Measurements from ENCODE around the gene PTTG1IP. TPM values are rescaled to one million over a fixed set of nuclear protein-coding genes. Genes with fewer than 3 reads are reported as not detected.
"Not testable (repeated sequence)": the region's sequence is repeated elsewhere in the genome, so short reads cannot be mapped to it uniquely, and the experiment has no call there.

The PTTG1IP gene
- total RNA-seq, 2 experiments from 2014 or later: 42.3 to 45.3 TPM

DNA sequence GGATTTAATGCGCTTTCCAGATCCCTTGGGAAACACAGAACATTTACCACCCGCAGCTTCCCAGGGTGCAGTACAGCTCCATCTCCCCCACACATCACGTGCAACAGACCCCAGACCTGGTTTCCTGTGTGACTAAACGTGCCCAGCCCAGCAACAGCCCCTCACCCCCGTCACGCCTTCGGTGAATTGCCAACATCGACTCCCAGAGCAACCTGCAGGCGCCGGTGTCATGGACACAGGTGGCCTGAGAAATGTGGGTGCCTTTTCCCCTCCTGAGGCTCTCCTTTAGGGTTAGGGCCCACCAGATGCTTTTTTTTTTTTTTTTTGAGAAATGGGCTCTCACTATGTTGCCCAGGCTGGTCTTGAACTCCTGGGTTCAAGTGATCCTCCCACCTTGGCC, 31.4 kb downstream of the PTTG1IP start:
- ChIA-PET CTCF (no interaction called here), POLR2A (no interaction called here)

DNA sequence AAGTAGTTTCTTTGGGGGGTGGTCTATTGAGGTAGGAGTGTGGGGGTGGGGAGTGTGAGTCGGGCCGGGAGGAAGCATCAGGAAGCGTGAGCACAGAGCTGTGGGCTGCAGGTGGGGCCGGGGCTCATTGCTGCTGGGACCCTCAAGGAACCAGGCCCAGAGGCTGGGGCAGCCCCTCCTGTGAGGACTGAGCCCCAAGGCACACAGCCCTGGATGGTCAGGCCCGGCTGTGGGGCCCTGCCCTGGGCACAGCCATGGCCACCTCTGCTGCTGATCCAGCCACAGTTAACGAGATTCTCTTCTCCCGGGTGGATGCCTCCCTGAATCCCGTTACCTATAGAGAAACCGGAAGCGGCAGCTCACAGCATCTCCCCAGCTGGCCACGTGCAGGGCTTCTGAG, 32.7 kb downstream of the PTTG1IP start:
- CTCF ChIA-PET: no interaction called here
- POLR2A ChIA-PET: no interaction called here

DNA sequence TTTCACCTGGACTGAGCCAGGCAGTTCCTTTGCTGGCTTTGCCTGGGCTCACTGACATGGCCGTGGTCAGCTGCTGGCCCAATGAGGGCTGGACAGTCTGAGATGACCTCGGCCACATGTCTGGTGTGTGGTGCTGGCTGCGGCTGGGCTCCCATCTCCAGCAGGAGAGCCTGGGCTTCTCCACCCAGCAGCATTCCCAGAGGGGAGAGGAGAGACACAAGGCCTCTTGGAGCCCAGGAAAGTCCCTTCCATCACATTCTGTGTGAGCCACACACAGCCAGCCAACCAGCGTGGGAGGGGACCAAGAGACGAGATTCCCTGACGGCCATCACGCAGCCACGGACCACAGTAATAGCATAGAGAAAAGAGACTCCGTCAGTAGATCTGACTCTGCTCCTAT, 34.5 kb downstream of the PTTG1IP start:
- CTCF ChIA-PET: no interaction called here
- POLR2A ChIA-PET: no interaction called here

DNA sequence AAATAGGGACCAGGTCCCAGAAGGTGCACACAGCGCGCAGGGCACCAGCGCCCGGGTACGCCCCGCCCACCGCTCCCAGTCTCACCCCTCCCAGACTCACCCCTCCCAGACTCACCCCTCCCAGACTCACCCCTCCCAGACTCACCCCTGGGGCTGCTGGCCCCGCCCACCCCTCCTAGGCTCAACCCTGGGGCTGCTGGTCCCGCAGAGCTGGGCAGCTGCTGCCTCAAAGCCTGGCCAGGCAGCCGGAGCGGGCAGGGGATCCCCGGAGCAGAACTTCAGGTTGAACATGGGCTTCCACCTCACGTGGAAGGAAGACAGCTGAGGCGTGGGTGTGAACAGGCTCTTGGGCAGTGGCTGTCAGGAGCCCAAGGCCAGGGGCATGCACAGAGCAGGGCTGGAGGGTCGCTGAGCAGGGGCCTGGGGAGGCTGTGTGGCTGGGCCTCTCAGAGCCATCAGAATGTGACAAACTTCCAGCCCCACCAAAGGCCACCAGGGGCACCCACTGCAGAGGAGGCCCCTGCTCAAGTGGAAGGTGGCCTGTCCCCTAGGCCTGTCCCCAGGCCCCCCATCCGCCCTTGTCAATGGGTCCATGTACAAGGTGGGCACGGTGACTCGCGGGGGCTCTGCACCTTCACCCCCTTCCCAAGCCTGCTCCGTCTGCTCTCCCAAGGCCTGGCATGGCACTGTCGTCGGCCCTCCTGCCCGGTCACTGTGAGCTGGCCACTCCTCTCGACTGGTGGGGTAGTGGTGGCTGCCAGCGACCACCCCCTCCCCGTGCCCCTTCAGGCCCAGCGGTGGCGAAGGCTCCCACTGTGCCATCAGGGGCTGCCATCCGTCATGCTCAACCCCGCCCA, 35.2 kb downstream of the PTTG1IP start:
- ChIA-PET CTCF (no interaction called here), POLR2A (interaction anchor here (0.7 kb wide), 1 partner anchor 705 kb away, joined by 3 read pairs; no protein-coding TSS in a partner anchor)

DNA sequence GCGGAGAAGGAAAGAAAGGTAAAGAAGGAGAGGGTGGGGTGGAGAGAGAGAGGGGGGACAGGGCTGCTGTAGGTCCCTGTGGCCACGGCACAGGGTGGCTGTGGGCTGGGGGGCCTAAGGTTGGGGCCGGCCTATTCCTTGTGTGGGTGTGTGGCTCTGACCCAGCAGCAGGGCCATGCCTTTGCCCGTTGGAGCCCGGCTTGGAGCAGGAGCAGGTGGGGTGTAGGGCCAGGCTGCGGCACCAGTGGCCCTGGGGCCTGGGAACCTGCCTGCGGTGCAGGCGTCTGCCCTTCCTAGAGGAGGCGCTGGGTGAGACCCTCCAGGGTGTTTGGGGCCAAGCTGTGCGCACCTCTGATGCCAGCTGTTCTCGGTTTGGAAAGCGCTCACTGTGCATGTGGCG, 36.0 kb downstream of the PTTG1IP start:
- ChIA-PET POLR2A (interaction anchor here (0.7 kb wide), 1 partner anchor 705 kb away, joined by 3 read pairs; no protein-coding TSS in a partner anchor), CTCF (interaction anchor here (0.7 kb wide), 1 partner anchor 452 kb away, joined by 5 read pairs; no protein-coding TSS in a partner anchor)

DNA sequence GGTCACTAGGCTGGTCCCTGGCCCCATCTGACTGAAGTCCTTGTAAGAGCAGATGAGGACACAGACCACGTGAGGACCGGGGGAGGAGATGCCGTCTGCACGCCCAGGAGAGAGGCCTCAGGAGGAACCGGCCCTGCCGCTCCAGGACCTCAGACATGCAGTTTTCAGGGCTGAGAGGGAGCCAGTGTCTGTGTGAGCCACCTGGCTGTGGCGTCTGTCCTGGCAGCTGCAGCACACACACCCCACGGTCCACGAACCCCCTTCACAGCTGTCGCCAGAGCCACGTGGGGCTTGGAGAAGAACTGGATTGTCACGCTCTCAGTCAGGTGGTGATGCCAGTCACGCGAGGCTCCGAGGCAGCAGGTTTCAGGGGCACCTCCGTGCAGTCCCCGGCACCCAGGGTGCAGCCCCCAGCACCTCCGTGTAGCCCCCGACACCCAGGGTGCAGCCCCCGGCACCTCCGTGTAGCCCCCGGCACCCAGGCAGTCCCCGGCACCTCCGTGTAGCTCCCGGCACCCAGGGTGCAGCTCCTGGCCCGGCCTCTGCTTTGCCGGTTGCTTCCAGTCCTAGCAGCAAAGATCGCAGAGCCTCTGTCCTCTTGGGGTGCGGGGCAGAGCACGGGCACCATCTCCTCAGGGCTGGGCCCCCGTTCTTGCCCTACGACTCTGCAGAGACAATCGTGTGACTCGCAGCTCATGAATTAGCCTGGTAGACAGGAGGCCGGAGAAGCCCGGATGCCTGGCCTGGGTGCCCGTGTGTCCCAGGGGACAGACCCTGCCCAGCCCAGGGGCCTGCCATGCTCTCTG, 36.6 kb downstream of the PTTG1IP start:
- POLR2A ChIA-PET: no interaction called here
- CTCF ChIA-PET: interaction anchor here (0.7 kb wide), 1 partner anchor 453 kb away, joined by 5 read pairs; no protein-coding TSS in a partner anchor

DNA sequence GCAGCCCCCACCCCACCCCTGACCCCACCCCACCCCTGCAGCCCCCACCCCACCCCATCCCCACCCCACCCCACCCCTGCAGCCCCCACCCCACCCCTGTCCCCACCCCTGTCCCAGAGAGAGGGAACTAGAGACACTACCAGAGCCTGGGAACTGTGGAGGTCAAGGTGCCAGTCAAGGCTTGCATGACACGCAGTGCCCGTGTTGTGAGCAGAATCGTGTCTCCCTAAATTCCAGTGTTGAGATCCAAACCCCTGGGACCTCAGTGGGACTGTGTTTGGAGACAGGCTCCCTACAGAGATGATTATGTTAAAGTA, 37.2 kb downstream of the PTTG1IP start:
- POLR2A ChIA-PET: no interaction called here

DNA sequence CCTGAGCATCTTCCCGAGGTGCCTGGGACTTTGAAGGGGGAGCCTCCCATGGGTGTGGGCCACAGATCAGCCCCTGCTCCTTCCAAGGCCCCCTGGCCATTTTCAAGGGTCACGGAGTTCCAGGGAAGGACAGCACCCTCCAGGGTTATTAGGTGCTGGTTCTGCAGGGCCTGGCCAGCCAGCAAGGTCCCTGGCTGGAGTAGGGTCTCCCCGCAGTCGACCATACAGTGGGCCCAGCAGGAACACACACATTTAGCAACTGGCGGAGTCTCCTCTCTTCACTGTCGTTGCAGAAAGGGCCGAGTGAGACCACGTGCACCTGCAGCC, 37.9 kb downstream of the PTTG1IP start:
- CTCF ChIA-PET: no interaction called here
- POLR2A ChIA-PET: no interaction called here

More for the DNA sequence above, 37.2 kb downstream of the PTTG1IP start:
- CTCF ChIA-PET: no interaction called here

DNA sequence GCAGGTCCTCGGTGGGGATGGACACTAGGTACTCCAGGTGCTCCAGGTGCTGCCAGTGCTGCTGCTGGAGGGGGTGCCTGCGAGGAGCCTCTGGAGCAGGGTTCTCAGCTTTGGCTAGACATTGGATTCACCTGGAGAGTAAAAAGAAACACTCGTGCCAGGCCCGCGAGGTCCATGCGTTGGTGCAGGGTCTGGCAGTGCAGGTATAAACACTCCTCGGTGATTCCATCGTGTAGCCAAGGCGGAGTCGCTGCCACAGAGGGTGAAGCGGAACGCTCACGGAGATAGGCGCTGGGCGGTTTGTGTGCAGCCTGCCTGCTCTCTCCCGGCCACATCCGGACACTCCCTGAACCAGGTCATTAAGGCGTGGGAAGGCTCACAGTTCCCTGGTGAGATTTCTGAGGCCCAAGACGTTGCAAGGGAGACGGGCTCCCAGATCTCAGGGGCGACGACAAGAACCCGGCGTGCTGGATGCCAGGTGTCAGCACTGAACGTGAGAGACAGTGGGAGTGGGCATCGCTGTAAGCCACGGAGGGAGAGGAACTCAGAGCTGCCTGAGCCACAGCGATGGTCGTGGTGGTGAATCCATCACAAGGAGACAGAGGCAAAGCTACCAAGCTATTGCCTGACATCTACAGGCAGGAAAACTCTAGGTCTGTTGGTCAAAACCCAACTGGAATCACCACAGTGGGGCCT, 38.4 kb downstream of the PTTG1IP start:
- CTCF ChIA-PET: no interaction called here
- POLR2A ChIA-PET: no interaction called here

DNA sequence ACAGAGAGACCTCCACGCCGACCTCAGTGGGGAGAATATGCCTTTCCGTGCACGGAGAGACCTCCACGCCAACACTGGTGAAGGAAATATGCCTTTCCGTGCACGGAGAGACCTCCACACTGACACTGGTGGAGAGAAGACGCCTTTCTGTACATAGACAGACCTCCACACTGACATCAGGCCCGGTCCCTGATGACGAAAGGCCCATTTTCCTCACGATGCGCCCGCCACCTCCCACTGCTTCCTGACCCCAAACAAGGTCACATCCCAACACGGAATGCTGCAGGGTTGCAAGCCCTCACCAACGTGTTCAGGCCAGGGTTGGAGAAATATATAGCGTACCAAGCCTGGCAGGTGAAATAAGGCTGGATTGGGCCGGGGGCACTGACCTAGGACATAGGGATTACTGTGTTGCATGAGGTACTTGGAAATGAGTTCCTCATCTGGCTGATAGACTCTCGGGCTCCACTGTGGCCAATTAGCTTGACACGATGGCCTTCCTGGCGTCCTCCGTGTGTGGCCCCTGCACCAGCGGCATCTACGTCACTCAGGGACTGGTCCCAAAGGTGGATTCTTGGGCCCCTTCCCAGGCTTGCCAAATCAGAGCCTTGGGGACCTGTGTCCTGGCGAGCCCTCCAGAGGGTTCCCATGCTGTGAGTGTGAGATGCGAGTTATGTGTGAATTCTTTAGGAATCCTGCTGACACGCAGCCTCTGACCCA, 39.1 kb downstream of the PTTG1IP start:
- POLR2A ChIA-PET: no interaction called here
- CTCF ChIA-PET: no interaction called here

DNA sequence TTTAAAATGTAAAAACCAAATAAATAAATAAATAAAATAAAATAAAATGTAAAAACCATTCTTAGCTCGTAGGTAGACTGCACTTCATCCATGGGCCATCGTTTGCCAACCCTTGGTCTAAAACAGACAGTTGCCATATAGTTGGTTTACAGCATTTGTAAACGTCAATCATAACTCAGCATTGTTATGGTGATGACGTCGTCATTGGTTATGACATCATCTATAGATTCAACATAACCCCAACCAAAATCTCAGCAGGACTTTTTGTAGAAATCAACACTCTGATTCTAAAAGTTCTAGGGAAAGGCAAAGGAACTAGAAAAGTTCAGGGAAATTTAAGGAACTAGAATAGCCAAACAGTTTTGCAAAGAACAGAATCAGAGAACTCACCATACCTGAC, 39.8 kb downstream of the PTTG1IP start:
- ChIA-PET POLR2A (no interaction called here), CTCF (no interaction called here)

DNA sequence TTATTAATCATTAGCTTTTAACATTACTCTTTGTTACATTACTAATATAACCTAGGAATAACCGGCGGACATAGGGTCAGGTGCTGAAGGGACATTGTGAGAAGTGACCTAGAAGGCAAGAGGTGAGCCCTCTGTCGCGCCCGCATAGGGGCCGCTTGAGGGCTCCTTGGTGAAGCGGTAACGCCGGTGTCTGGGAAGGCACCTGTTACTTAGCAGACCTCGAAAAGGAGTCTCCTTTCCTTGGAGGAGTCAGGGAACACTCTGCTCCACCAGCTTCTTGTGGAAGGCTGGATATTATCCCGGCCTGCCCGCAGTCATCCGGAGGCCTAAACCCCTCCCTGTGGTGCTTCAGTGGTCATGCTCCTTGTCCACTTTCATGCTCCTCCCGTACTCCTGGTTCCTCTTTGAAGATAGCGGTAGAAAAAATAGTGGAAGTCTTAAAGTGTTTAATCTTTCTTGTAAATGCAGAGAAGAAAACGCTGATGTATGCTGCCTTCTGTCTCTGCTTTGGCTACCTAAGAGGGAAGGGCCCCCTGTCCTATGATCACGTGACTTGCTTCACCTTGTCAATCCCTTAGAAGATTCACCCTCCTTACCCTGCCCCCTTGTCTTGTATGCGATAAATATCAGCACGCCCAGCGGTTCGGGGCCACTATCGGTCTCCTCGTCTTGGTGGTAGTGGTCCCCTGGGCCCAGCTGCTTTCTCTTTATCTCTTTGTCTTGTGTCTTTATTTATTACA, 40.8 kb downstream of the PTTG1IP start:
- POLR2A ChIA-PET, CTCF ChIA-PET: not testable (repeated sequence)

DNA sequence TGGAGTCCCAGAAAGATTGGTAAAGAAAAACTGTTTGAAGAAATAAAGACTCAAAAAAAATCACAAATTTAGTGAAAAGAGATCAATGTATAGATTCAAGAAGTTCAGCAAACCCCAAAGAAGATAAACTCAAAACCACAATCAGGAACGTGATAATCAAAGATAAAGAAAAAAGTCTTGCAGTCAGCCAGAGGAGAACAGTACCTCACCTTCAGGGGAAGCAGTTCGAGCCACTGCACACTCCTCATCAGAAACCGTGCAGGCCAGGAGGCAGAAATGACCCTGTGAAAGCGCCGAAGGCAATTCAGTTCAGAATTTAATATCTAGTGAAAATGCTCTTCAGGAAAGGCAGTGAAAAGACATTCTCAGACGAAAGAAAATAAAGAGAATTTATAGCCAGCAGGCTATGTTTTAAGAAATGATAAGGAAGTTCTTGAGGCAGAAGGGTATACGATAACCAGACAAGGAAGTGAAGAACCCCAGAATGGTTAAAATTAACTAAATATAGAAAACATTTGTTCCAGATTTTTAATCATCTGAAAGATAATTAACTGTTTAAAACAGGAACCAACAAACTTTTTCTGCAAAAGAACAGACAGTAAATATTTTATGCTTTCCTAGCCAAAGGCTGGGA, 42.1 kb downstream of the PTTG1IP start:
- POLR2A ChIA-PET: no interaction called here
- CTCF ChIA-PET: no interaction called here

DNA sequence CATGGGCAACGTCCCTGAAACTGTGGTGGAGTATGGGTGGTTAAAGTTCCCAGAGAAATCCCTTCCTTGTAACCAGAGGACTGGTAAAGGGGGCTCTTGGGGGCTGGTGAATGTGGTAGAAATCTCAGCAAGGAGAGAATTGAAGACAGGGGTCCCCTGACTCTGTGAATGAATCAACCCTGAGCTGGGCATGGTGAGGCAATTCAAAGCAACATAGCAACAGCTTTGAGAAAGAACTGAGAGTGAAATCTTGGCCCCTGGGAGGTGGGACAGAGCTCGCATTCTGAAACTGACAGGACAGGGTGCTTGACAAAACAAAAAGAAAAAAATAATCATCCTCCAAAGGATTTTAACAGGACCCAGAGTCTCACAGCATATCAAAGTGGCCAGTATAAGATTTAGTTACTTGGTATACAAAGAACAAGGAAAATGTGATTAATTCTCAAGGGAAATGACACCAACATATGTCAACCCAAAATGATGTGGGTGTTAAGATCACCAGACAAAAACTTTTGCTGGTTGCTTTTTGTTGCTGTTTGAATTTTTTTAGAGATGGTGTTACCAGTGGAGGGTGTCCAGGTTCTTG, 43.9 kb downstream of the PTTG1IP start:
- POLR2A ChIA-PET: interaction anchor here (0.9 kb wide), 1 partner anchor 43 kb away, joined by 4 read pairs; no protein-coding TSS in a partner anchor
- CTCF ChIA-PET: interaction anchor here (1.2 kb wide), 1 partner anchor 15 kb away, joined by 3 read pairs; no protein-coding TSS in a partner anchor

DNA sequence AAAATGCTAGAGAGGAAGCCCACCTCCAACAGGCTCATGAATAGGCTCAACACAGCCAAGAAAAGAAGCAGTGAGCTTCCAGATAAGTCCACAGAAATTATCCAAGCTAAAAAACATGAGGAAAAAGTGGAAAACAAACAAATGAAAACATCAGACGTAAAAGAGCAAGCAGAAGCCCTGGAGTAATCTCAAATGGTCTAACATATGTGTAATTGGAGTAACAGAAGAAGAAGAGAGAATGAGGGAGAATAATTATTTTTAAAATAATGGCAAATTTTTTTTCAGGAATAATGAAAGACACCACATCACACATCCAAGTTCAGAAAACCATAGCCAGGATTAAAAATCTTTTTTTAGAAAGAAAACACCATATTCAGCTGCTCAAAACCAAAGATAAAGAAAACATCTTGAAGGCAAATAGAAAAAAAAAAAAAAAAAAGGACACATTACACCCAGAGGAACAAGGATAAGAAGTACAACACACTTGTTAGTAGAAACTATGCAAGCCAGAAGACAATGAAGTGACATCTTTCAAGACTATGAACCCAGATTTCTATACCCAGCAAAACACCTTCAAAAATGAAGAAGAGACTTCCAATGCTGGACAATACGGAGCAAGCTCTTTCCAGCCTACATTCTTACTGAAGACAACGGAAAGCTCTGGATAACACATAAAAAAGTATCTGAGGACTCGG, 45.0 kb downstream of the PTTG1IP start:
- CTCF ChIA-PET: interaction anchor here (1.2 kb wide), 1 partner anchor 14 kb away, joined by 3 read pairs; no protein-coding TSS in a partner anchor
- POLR2A ChIA-PET: no interaction called here

DNA sequence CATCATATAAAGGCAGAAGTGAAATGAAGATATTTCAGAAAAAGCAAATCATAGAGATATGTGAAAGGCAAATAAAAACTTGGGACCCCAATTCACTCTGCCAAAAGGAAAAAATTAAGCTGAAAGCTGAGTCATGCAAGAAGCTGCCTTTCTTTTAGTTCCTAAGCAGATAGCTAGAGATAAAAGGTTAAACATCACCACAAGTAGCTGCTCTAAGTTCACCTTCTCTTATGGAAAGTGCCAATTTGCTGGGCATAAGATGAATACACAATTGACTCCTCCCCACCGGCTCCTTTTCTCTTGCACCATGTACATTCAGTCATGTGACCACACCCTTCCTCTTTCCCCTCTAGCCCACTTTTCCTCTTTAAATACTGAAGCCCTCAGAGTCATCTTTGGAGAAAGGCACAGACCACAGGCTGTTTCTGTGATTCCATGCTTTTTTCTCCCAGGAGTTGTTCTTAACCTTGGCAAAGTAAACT, 50.3 kb downstream of the PTTG1IP start:
- ChIA-PET CTCF (no interaction called here), POLR2A (no interaction called here)

DNA sequence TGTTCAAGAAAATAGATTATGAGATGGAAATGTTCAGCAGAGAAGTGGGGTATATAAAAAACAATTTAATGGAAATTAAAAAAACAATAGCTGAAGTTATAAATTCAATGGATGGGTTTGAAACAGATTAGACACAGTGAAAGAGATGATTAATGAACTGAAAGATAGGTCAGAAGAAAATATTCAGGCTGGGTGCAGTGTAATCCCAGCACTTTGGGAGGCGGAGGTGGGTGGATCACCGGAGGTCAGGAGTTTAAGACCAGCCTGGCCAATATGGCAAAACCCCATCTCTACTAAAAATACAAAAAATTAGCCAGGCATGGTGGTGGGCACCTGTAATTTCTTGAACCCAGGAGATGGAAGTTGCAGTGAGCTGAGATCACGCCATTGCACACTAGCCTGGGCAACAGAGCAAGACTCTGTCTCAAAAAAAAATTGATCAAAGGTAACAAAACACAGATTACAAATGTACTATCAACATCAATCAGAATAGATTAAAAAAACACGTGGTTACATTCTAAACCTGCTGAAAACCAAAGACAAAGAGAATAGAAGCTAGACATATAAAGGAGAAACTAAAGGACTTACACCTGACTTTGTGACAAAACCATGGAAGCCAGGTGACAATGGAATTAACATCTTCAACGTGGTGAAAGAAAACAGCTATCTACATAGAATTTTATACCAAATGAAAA, 50.9 kb downstream of the PTTG1IP start:
- POLR2A ChIA-PET: no interaction called here
- CTCF ChIA-PET: no interaction called here
